GM12864 (cell line): Measurements from ENCODE around the gene GSAP.

Experiments
- DNase-seq: peaks from one replicate; pipeline ENCODE4 v3.0.0-alpha.2; 2011; ENCODE audit warnings: low read depth
- H3K4me3 ChIP-seq: 2 replicates; pipeline ENCODE4 v1.5.1; 2011; ENCODE audit warnings: mild to moderate bottlenecking, low read depth, low read length, control low read depth
- TF ChIP-seq, protein P1 (sequence below): IDR thresholded peaks from 2 replicates; pipeline ENCODE4 v1.5.1; 2011; ENCODE audit warnings: low read depth, mild to moderate bottlenecking, moderate library complexity, low read length, control low read depth, inconsistent platforms; ENCODE audit errors: missing control alignments

Gene GSAP

DNA sequence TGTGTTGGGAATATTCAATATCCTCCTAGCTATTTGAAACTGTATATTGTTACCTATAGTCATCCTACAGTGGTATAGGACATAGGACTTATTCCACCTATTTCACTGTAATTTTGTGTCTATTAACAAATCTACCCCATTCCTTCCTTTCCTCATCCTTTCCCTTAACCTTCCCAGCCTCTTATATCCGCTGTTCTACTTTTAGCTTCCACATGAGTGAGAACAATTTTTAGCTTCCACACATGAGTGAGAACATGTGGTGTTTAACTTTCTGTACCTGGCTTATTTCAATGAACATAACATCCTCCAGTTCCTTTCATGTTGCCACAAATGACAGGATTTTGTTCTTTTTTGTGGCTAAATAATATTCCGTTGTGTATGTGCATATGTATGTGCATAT, 120.6 kb downstream of the GSAP start:
- no peak for DNase-seq
- TF ChIP-seq, protein P1, sequence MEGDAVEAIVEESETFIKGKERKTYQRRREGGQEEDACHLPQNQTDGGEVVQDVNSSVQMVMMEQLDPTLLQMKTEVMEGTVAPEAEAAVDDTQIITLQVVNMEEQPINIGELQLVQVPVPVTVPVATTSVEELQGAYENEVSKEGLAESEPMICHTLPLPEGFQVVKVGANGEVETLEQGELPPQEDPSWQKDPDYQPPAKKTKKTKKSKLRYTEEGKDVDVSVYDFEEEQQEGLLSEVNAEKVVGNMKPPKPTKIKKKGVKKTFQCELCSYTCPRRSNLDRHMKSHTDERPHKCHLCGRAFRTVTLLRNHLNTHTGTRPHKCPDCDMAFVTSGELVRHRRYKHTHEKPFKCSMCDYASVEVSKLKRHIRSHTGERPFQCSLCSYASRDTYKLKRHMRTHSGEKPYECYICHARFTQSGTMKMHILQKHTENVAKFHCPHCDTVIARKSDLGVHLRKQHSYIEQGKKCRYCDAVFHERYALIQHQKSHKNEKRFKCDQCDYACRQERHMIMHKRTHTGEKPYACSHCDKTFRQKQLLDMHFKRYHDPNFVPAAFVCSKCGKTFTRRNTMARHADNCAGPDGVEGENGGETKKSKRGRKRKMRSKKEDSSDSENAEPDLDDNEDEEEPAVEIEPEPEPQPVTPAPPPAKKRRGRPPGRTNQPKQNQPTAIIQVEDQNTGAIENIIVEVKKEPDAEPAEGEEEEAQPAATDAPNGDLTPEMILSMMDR, result no peak
- no peak overlapping the region for H3K4me3 ChIP-seq

GRCh38 chr7:77293046-77293445, 123.1 kb downstream of the GSAP start:
- no peak overlapping the region for H3K4me3 ChIP-seq
- DNase-seq, result no peak
- TF ChIP-seq, protein P1, result peak; percentile 34

DNA sequence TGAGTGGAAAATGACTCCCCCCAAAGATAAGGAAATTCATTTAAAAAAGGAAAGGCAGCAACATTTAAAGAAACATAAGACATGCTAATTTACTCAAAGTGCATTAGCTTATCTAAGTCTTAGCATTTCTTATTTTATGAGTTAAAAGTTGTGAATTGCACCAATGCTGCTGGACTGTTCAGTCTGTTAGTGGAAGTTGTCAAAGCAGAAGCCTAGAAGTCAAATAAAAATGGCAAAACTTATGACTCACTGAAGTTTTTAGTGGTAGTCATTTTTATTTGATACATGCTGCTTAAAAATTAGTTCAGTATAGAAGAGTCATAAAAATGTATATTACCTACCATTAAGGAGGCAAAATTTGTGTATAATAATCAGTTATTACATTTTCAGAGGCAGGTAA, 125.7 kb downstream of the GSAP start:
- TF ChIP-seq, protein P1, result no peak
- H3K4me3 ChIP-seq, result no peak overlapping the region
- DNase-seq, result no peak

DNA sequence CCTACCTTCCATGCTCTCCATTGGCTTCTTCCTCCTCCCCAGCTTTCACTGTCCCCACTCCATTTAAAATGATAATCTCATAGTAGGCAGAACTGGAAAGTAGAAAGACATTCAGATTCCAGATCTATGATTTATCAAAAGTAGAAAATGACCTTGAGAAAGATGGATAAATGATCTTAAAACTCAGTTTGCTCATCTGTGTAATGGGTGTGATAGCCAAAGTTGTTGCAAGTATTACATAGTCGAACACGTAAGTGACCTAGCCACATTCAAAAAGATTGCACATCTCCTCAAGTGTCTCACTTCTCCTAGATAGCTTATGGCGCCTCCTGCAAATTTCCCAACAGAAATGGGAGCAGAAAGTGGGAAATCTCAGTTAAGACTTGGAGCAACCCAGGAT, 126.8 kb downstream of the GSAP start:
- no peak for DNase-seq
- TF ChIP-seq, protein P1, result no peak
- no peak overlapping the region for H3K4me3 ChIP-seq

GRCh38 chr7:77288676-77289320, 127.4 kb downstream of the GSAP start:
- no peak overlapping the region for H3K4me3 ChIP-seq
- TF ChIP-seq, protein P1, result no peak
- no peak for DNase-seq

DNA sequence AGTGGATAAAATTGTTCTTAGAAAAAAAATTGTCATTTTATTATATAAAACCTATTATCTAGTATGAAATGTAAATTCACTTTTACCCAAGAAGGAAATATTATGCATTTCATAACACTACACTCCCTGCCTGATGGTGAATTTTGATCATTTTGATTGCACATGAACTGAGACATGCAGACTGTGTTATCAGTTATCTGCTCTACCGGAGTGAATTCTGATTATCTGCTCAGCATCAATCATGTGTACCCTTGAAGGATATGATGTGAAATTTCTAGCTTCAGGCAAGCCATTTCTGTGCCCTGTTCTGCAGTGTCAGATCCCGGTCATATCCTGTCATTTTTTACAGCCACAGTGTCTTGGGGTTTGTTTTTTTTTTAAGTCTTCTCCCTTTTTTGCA, 131.5 kb downstream of the GSAP start:
- H3K4me3 ChIP-seq, result no peak overlapping the region
- DNase-seq, result no peak
- TF ChIP-seq, protein P1, result no peak

DNA sequence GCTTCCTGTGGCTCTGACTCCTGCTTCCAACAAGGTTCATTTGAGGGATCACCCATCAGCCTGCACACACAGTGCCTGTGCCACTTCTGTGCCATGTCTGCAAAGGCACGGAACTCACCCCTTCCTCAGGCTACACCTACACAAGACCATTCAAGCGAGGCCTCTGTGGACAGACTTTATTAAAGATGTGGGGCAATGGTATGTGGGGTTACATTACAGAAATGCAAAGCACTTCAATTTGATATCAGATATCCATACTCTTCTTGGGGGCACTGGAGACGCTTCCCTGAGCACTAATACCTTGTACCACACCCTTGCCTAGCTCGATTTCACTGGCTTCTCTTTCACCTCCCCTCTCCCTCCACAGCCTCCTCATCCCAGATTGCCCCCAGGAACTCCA, 132.1 kb downstream of the GSAP start:
- TF ChIP-seq, protein P1, result no peak
- DNase-seq, result no peak
- no peak overlapping the region for H3K4me3 ChIP-seq
